ENCODE data around the gene ABHD17C. TPM values are rescaled to one million over a fixed set of nuclear protein-coding genes. Genes with fewer than 3 reads are reported as not detected.

The ABHD17C gene
- total RNA-seq: 7.5 and 12.1 TPM in 2 replicates

GRCh38 chr15:80695099-80695910, at the start of gene ABHD17C:
Gene ABHD17C, plus strand, starts transcription at chr15:80695310. Its CDS starts 120 bp downstream, at chr15:80695430.

DNA sequence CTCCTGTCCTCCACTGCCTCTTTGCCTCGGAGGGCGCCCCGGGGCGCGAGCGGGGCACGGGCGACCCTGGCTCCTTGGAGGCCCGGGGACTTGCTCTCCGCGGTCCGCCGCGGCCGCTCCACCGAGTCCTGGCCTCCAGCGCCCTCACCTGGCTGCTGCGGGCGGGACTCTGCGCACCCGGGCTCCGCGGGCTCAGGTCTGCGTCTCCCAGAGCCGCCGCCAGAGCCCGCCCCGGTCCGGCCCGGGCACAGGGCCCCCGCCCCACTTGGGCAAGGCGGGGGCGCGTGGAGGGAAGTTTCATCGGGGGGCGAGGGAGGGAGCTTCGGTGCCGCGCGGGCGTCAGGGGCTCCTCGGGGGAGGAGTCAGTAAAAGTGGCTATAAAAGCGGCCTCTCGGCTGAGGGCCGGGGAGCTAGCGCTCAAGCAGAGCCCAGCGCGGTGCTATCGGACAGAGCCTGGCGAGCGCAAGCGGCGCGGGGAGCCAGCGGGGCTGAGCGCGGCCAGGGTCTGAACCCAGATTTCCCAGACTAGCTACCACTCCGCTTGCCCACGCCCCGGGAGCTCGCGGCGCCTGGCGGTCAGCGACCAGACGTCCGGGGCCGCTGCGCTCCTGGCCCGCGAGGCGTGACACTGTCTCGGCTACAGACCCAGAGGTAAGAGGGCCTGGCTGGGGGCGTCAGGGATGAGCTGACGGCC, 84.0 kb downstream of the ABHD17C start, which contains the start of gene CEMIP:
TSS of gene CEMIP (plus strand) at position 407 of the 694 bp plus-strand sequence. CDS start 94,510 bp downstream, outside the sequence.

Other genes with a start within 250 kb of the ABHD17C start
- 72.9 and 1,057 TPM in 2 replicates for gene CEMIP, start 84.1 kb downstream of the ABHD17C start, total RNA-seq